HG02588 (cell line): ENCODE measurements around the gene HELZ2.

Experiments
- ATAC-seq: cut with Tn5 transposase; IDR thresholded peaks from one replicate; pipeline ENCODE4 v1.9.1; 2021; ENCODE audit warnings: mild to moderate bottlenecking, moderate library complexity; ENCODE audit not compliant: unreplicated experiment

HELZ2 gene

DNA sequence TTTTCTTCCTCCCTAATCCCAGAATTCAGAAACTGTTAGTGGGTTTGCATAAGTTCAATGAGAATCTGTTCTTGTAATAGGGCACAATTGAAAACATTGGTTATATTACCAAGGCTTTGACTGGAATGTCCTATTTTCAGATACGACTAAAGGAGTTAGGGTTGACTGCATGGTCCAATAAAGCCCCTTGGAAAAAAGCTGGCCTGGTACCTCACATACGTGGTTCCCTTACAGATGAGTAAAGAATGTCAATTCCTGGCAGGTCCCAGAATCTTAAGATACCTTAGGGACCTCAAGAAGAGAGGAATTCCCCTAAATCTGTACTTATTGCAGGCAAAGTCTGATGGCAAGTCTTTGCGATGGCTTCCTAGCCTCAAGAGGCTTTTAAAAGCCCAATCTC is 48.9 kb downstream of the HELZ2 start:
- ATAC-seq, result no peak
